Fibroblast of mammary gland (primary cell): ENCODE data around the gene TMX1.

ENCODE experiments used
- DNase-seq: peaks from one replicate; pipeline ENCODE4 v3.0.0-alpha.2; 2010; ENCODE audit warnings: low read depth
- H3K4me3 ChIP-seq: 2 replicates; pipeline ENCODE4 v1.5.1; 2011; ENCODE audit warnings: low read depth, mild to moderate bottlenecking, low read length, moderate library complexity; ENCODE audit not compliant: control insufficient read depth
- CTCF ChIP-seq: conservative IDR thresholded peaks from 2 replicates; pipeline ENCODE4 v1.5.1; 2011; ENCODE audit warnings: low read depth, low read length, inconsistent platforms; ENCODE audit not compliant: control insufficient read depth, insufficient read depth

TMX1 gene

GRCh38 chr14:51253880-51254279, 13.8 kb downstream of the TMX1 start:
- no peak for TF ChIP-seq CTCF
- DNase-seq = no peak
- H3K4me3 ChIP-seq = no peak overlapping the region

GRCh38 chr14:51258280-51258679, 18.2 kb downstream of the TMX1 start:
- no peak overlapping the region for H3K4me3 ChIP-seq
- no peak for TF ChIP-seq CTCF
- DNase-seq = no peak

GRCh38 chr14:51258788-51259187, 18.7 kb downstream of the TMX1 start:
- no peak for DNase-seq
- H3K4me3 ChIP-seq = no peak overlapping the region
- no peak for TF ChIP-seq CTCF

GRCh38 chr14:51260225-51260624, 20.2 kb downstream of the TMX1 start:
- no peak for DNase-seq
- no peak overlapping the region for H3K4me3 ChIP-seq
- no peak for TF ChIP-seq CTCF

GRCh38 chr14:51261151-51261550, 21.1 kb downstream of the TMX1 start:
- no peak for TF ChIP-seq CTCF
- H3K4me3 ChIP-seq = no peak overlapping the region
- no peak for DNase-seq

- DNase-seq = no peak
- no peak overlapping the region for H3K4me3 ChIP-seq
- TF ChIP-seq CTCF = no peak
Observed at GRCh38 chr14:51262868-51263267, 22.8 kb downstream of the TMX1 start.

- no peak for TF ChIP-seq CTCF
- peak; percentile 55 for DNase-seq
- no peak overlapping the region for H3K4me3 ChIP-seq
Observed at GRCh38 chr14:51269634-51270033, 29.6 kb downstream of the TMX1 start.
